Suprapubic skin (tissue), 4 donors: Measurements from ENCODE around the gene TARS3. TPM values are rescaled to one million over a fixed set of nuclear protein-coding genes. Genes with fewer than 3 reads are reported as not detected.

Source experiments
- DNase-seq, 2 donors: peaks; one replicate each; pipeline ENCODE4 v3.0.0-alpha.2; 2019; ENCODE audit warnings: low spot score in 2 of 2
- H3K27ac ChIP-seq: fragments of 200-600 bp; sonication (generic); one replicate; pipeline ENCODE4 v1.5.1; 2019
- H3K27me3 ChIP-seq: fragments of 200-600 bp; sonication (generic); one replicate; pipeline ENCODE4 v1.5.1; 2019
- H3K36me3 ChIP-seq: fragments of 200-600 bp; sonication (generic); one replicate; pipeline ENCODE4 v1.5.1; 2019
- H3K4me1 ChIP-seq: fragments of 200-600 bp; sonication (generic); one replicate; pipeline ENCODE4 v1.5.1; 2019
- H3K4me3 ChIP-seq: fragments of 200-600 bp; sonication (generic); one replicate; pipeline ENCODE4 v1.5.1; 2019; ENCODE audit warnings: mild to moderate bottlenecking
- H3K9me3 ChIP-seq: fragments of 200-600 bp; sonication (generic); one replicate; pipeline ENCODE4 v1.5.1; 2019
- EP300 ChIP-seq: sonication (generic); formaldehyde crosslinking; IDR thresholded peaks from one replicate; pipeline ENCODE4 v1.6.1; 2017; ENCODE audit warnings: antibody characterized with exemption
- POLR2A ChIP-seq, 2 donors: fragments of 450-650 bp; IDR thresholded peaks; one replicate each; pipeline ENCODE4 v1.6.1; 2017; ENCODE audit warnings: antibody characterized with exemption in 2 of 2, mild to moderate bottlenecking in 2 of 2, moderate library complexity in 2 of 2
- POLR2AphosphoS5 ChIP-seq, 3 donors: sonication (generic); formaldehyde crosslinking; IDR thresholded peaks; one replicate each; pipeline ENCODE4 v1.6.1; 2017; ENCODE audit warnings: antibody characterized with exemption in 3 of 3
- WGBS: methylation state at CpG from one replicate; pipeline ENCODE4 v1.1.5; 2018; 5-methylcytosine and 5-hydroxymethylcytosine counted together
- total RNA-seq, 4 donors: library from RNA; depleted of rRNA; stranded (reverse); fragments of >200 nt; gene quantifications; one replicate each; pipeline ENCODE4 v1.1.0, GENCODE V29; 2016
- TF ChIP-seq, protein P1 (sequence below), 2 donors: fragments of 200-600 bp in 1 of 2; fragments of 450-650 bp in 1 of 2; sonication (generic) in 1 of 2; IDR thresholded peaks; one replicate each; pipeline ENCODE4 v1.5.1; 2016 to 2019; ENCODE audit warnings: antibody characterized with exemption in 2 of 2, mild to moderate bottlenecking in 1 of 2, moderate library complexity in 1 of 2

Gene TARS3
- total RNA-seq, 4 donors from 2014 or later, result 5.4 to 19.3 (median 12.3) TPM

DNA sequence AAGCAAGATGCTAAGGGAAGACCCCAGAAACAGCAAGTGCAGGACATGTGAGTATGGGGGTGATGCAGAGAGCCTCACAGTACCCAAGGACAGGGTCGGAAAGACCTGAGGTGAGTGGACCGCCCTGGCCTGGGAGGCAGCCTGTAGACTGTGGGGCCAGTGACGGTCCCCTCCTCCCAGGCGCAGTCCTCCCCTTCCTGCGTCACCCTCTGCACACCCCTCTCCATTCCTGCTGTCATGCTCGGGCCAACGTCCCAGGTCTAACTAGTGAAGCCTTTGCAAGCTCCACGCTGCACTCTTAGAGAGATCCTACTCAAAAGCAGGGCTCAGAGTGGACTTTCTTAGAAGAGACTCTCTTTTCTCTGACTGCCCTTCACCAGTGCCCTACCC, 113.7 kb downstream of the TARS3 start:
- Histone ChIP-seq H3K4me1 (peaks cover 23% of the 10 kb centered on the region), H3K27ac (no peak overlapping the region), H3K9me3 (no peaks in the 10 kb centered on the region), H3K36me3 (no peaks in the 10 kb centered on the region), H3K4me3 (no peak overlapping the region), H3K27me3 (no peaks in the 10 kb centered on the region)
- DNase-seq, result no peak
- 100% methylated on average over 4 of the region's 8 CpGs for WGBS
- TF ChIP-seq, protein P1, sequence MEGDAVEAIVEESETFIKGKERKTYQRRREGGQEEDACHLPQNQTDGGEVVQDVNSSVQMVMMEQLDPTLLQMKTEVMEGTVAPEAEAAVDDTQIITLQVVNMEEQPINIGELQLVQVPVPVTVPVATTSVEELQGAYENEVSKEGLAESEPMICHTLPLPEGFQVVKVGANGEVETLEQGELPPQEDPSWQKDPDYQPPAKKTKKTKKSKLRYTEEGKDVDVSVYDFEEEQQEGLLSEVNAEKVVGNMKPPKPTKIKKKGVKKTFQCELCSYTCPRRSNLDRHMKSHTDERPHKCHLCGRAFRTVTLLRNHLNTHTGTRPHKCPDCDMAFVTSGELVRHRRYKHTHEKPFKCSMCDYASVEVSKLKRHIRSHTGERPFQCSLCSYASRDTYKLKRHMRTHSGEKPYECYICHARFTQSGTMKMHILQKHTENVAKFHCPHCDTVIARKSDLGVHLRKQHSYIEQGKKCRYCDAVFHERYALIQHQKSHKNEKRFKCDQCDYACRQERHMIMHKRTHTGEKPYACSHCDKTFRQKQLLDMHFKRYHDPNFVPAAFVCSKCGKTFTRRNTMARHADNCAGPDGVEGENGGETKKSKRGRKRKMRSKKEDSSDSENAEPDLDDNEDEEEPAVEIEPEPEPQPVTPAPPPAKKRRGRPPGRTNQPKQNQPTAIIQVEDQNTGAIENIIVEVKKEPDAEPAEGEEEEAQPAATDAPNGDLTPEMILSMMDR (IDR thresholded peaks at IDR 0.05), result no peak

DNA sequence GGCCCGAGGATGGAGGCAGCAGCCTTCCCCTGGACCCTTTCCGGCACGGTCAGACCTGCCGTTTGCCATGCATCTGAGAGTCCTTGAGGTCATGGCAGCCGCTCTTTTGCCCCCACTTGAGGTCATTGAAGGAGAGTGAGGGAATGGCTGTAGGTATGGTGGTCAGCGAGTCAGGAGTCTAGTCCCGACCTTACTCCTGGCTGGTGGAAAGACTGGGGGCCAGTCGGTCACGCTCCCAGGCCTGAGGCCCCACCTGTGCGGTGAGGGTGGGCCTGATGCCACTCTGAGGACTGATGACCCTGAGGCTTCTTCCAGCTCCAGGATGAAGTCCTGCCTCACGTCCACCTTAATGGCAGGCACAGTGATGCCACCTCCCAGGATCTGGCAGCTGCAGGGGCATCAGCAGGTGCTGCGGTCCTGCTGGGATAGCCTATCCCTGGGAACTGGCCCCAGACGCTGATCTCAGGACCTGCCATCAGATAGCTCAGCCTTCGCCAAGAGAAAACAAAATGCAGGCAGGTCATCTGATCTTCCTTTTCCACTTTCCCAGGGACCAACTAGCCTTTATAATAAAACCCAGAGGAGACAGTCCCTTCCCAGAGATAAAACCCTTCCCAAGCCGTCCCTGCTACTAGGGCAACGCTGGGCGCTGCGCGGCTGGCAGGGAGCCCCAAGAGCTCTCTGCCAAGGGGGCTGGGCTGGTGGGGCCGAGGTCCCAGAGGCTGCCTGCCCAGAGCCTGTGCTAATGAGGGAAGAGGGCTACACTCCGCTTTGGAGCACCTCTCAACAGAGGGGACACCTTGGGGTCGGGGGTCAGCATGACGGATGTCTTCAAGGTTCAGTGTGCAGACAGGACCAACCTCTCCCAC, 114.3 kb downstream of the TARS3 start:
- Histone ChIP-seq H3K4me1 (peaks cover 17% of the 10 kb centered on the region), H3K36me3 (no peaks in the 10 kb centered on the region), H3K4me3 (no peak overlapping the region), H3K9me3 (no peaks in the 10 kb centered on the region), H3K27me3 (no peaks in the 10 kb centered on the region), H3K27ac (no peak overlapping the region)
- 93% methylated on average over 13 of the region's 23 CpGs for WGBS
- no peak for DNase-seq
- TF ChIP-seq POLR2AphosphoS5 (IDR thresholded peaks at IDR 0.05), result no peak
- TF ChIP-seq, protein P1 (IDR thresholded peaks at IDR 0.05), result no peak
- no peak for TF ChIP-seq EP300
- TF ChIP-seq POLR2A (IDR thresholded peaks at IDR 0.05), result no peak

GRCh38 chr15:101608201-101608600, 116.1 kb downstream of the TARS3 start:
- DNase-seq, result no peak
- no peak for TF ChIP-seq EP300
- TF ChIP-seq, protein P1 (IDR thresholded peaks at IDR 0.05), result no peak
- TF ChIP-seq POLR2A (IDR thresholded peaks at IDR 0.05), result no peak
- no peak for TF ChIP-seq POLR2AphosphoS5 (IDR thresholded peaks at IDR 0.05)
- WGBS, result 80% methylated on average over 9 of the region's 9 CpGs
- H3K4me1 ChIP-seq, result peaks cover 6% of the 10 kb centered on the region
- H3K27ac ChIP-seq, result no peak overlapping the region
- no peaks in the 10 kb centered on the region for H3K36me3 ChIP-seq
- H3K27me3 ChIP-seq, result peaks cover 4% of the 10 kb centered on the region
- H3K9me3 ChIP-seq, result no peaks in the 10 kb centered on the region
- no peak overlapping the region for H3K4me3 ChIP-seq

DNA sequence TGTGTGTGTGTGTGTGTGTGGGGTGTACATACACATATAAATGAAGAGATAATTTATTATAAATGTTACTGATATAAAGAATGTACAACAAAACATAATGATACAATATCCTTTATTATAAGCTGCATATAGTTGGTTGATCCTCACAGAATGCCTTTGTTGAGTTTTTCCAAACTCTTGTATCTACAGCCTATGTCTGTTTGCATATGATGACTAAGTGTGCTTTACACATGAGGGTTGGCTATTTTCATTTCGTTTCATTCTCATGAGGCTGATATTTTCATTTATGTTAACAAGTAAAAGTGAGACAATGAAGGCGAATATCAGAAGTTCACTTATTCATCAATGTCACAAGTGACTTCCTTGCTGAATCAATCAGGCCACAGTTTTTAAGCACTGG, 117.2 kb downstream of the TARS3 start:
- Histone ChIP-seq H3K36me3 (no peaks in the 10 kb centered on the region), H3K27me3 (peaks cover 4% of the 10 kb centered on the region), H3K4me1 (no peaks in the 10 kb centered on the region), H3K27ac (no peak overlapping the region), H3K4me3 (no peak overlapping the region), H3K9me3 (no peaks in the 10 kb centered on the region)
- no peak for DNase-seq
- WGBS, result 92% methylated on average over 2 of the region's 2 CpGs
- no peak for TF ChIP-seq POLR2AphosphoS5 (IDR thresholded peaks at IDR 0.05)
- no peak for TF ChIP-seq POLR2A (IDR thresholded peaks at IDR 0.05)
- TF ChIP-seq, protein P1 (IDR thresholded peaks at IDR 0.05), result no peak
- no peak for TF ChIP-seq EP300

DNA sequence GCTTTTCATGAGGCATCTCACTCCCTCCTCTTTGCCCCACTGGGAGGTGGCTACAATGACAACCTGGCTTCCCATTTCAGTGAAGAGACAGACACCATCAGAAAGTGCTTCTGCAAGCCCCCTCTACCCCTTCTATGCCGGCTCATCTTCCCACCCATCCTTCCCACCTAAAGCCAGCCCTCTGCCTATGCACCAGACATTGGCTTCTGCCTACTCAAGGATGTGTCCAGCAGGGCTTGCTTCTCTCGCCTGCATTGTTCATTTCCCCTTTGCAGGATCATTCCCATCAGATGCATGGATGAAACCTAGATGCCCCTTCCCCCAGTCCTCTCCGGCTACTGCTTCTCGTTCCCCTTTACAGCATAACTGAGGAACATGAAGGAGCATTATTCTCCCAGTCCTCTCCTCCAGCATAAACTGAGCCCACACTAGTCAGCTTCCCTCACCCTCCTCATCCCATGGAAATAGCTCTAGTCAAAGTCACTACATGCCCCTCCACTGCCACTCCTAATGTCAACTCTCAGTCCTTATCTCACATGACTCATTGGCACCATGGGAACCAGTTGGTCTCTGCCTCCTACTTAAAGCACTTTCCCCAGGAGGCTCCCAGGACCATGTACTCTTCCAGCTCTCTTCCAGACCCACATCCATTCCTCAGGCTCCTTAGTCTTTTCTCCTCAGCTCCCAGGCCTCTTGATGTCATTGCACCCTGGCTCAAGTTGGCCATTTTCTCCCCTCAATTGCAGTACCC, 120.0 kb downstream of the TARS3 start:
- TF ChIP-seq POLR2AphosphoS5 (IDR thresholded peaks at IDR 0.05), result no peak
- TF ChIP-seq POLR2A (IDR thresholded peaks at IDR 0.05), result no peak
- TF ChIP-seq, protein P1 (IDR thresholded peaks at IDR 0.05), result no peak
- no peak for TF ChIP-seq EP300
- 95% methylated on average over 4 of the region's 4 CpGs for WGBS
- Histone ChIP-seq H3K27ac (no peak overlapping the region), H3K36me3 (no peaks in the 10 kb centered on the region), H3K4me1 (no peaks in the 10 kb centered on the region), H3K4me3 (no peak overlapping the region), H3K27me3 (peaks cover 23% of the 10 kb centered on the region), H3K9me3 (no peaks in the 10 kb centered on the region)
- DNase-seq, result no peak
